K562 (cell line): Measurements from ENCODE around the gene FADS6. TPM values are rescaled to one million over a fixed set of nuclear protein-coding genes. Genes with fewer than 3 reads are reported as not detected.
A peak's percentile ranks its signal among the peaks of the same experiment; 100 is the strongest.

Source experiments
- CSDE1 ChIP-seq, 2 experiments: fragments of 450-650 bp; IDR thresholded peaks; 2 replicates each; pipeline ENCODE4 v1.6.1; 2016; ENCODE audit warnings: mild to moderate bottlenecking in 1 of 2
- E2F6 ChIP-seq, 2 experiments: IDR thresholded peaks; 2 replicates each; pipeline ENCODE4 v1.6.1; 2011; ENCODE audit warnings: borderline replicate concordance in 1 of 2, control low read depth in 1 of 2, low read depth in 1 of 2, low read length in 1 of 2, mild to moderate bottlenecking in 1 of 2, mixed read lengths in 1 of 2, moderate library complexity in 1 of 2; ENCODE audit not compliant: insufficient read depth in 1 of 2, insufficient read length in 1 of 2, poor library complexity in 1 of 2, severe bottlenecking in 1 of 2; ENCODE audit errors: extremely low read depth in 1 of 2
- HOMEZ ChIP-seq: fragments of 250-450 bp; sonication (Bioruptor Pico); IDR thresholded peaks from 2 replicates; pipeline ENCODE4 v1.4.0; 2020; ENCODE audit warnings: mild to moderate bottlenecking, moderate library complexity
- MAX ChIP-seq: sonication (generic); formaldehyde crosslinking; IDR thresholded peaks from 2 replicates; pipeline ENCODE4 v1.9.0; 2022; ENCODE audit warnings: mild to moderate bottlenecking, missing genetic modification reagents
- PML ChIP-seq: IDR thresholded peaks from 2 replicates; pipeline ENCODE4 v1.6.1; 2012; ENCODE audit warnings: low read length, inconsistent platforms
- RAD21 ChIP-seq, 2 experiments: fragments of 250-450 bp in 1 of 2; fragments of 450-650 bp in 1 of 2; sonication (Bioruptor Pico) in 1 of 2; formaldehyde crosslinking in 1 of 2; IDR thresholded peaks in 1 of 2; conservative IDR thresholded peaks in 1 of 2; 2 replicates each; pipeline versions ENCODE4 v1.4.0 to v1.8.0; 2020 to 2022; ENCODE audit warnings: mild to moderate bottlenecking in 2 of 2, moderate library complexity in 1 of 2
- RB1 ChIP-seq: fragments of 450-650 bp; IDR thresholded peaks from 2 replicates; pipeline ENCODE4 v1.6.1; 2017; ENCODE audit warnings: low read depth, mild to moderate bottlenecking
- REST ChIP-seq, 2 experiments: fragments of 450-650 bp; formaldehyde crosslinking in 1 of 2; IDR thresholded peaks; 2 replicates each; pipeline versions ENCODE4 v1.4.0 to v1.6.1; 2014 to 2020; ENCODE audit warnings: mild to moderate bottlenecking in 2 of 2, borderline replicate concordance in 1 of 2, low read depth in 1 of 2
- ZNF740 ChIP-seq, 3 experiments: fragments of 200-800 bp in 1 of 3; sonication (Bioruptor generic) in 1 of 3; sonication (generic) in 1 of 3; formaldehyde crosslinking in 1 of 3; IDR thresholded peaks; 2 replicates each; pipeline versions ENCODE4 v1.6.1 to v1.8.0; 2016 to 2022; ENCODE audit warnings: mild to moderate bottlenecking in 2 of 3, missing compliant biosample characterization in 2 of 3, missing genetic modification characterization in 2 of 3, missing genetic modification reagents in 1 of 3
- polyA plus RNA-seq, 8 experiments: library from polyadenylated mRNA; depleted of rRNA in 4 of 8; stranded (reverse) in 5 of 8; unstranded in 3 of 8; fragments of >200 nt; fragmentation: Nextera tagmentation in 2 of 8; fragmentation: Illumina TruSeq in 1 of 8; extraction: Ambion mirVana in 2 of 8; extraction: Trizol in 1 of 8; gene quantifications; 2 replicates each; pipeline versions ENCODE4 v1.2.1 to v1.2.3, GENCODE V29; 2011 to 2014; ENCODE audit warnings: inconsistent platforms in 1 of 8, missing spikeins in 1 of 8
- total RNA-seq, 7 experiments: library from RNA; depleted of rRNA in 6 of 7; stranded (reverse); fragments of >200 nt in 6 of 7; fragmentation: Illumina TruSeq in 2 of 7; extraction: Trizol in 2 of 7; gene quantifications; 2 replicates each; pipeline versions ENCODE4 v1.2.1 to v1.2.3, GENCODE V29; 2011 to 2021; ENCODE audit warnings: low replicate concordance in 1 of 7

FADS6 gene
- total and polyA plus RNA-seq, 9 of the 15 experiments (the other 6 are each of a cell fraction or from before 2014, with no cell fraction given) = 0.18 to 0.22 TPM; not detected in 7

- TF ChIP-seq MAX (CRISPR knock-in tag) (no peak), CSDE1 (IDR thresholded peaks at IDR 0.05) (no peak), E2F6 (IDR thresholded peaks at IDR 0.05; ENCODE audit: borderline replicate concordance in 1 of 2, extremely low read depth in 1 of 2, insufficient read depth in 1 of 2, insufficient read length in 1 of 2, low read depth in 1 of 2, low read length in 1 of 2, poor library complexity in 1 of 2, severe bottlenecking in 1 of 2) (peak; percentile 58 to 70), RB1 (no peak), RAD21 (CRISPR knock-in tag; conservative IDR thresholded peaks at IDR 0.05 in 1 of 2, IDR thresholded peaks at IDR 0.05 in 1 of 2) (peak in 1 of 2 experiments; percentile 57; a peak in 2 of 4 replicates), ZNF740 (CRISPR knock-in tag; IDR thresholded peaks at IDR 0.05) (no peak), ZNF740 (tag; IDR thresholded peaks at IDR 0.05) (no peak), HOMEZ (CRISPR knock-in tag) (no peak), REST (IDR thresholded peaks at IDR 0.05; ENCODE audit: borderline replicate concordance) (peak; percentile 24; the same call in 1 of the 2 replicates), REST (CRISPR knock-in tag; IDR thresholded peaks at IDR 0.05; ENCODE audit: low read depth) (no peak), PML (no peak)
Measured at GRCh38 chr17:74919440-74920305, 26.2 kb upstream of the FADS6 start (continued).
